Glutamatergic neuron (in vitro differentiated cells): Measurements from ENCODE around the gene PTN. TPM values are rescaled to one million over a fixed set of nuclear protein-coding genes. Genes with fewer than 3 reads are reported as not detected.
"Not testable (repeated sequence)": the region's sequence is repeated elsewhere in the genome, so short reads cannot be mapped to it uniquely, and the experiment has no call there.

Source experiments
- DNase-seq: peaks from one replicate; pipeline ENCODE4 v3.0.0; 2022
- H3K27ac Mint-ChIP-seq: one replicate; pipeline ENCODE4 v1.8.0; 2020; ENCODE audit warnings: mild to moderate bottlenecking, mixed read lengths, inconsistent platforms; ENCODE audit not compliant: unreplicated experiment
- H3K27me3 Mint-ChIP-seq: one replicate; pipeline ENCODE4 v1.8.0; 2020; ENCODE audit warnings: mild to moderate bottlenecking, moderate library complexity, mixed read lengths, inconsistent platforms; ENCODE audit not compliant: unreplicated experiment
- H3K36me3 Mint-ChIP-seq: one replicate; pipeline ENCODE4 v1.8.0; 2020; ENCODE audit warnings: mild to moderate bottlenecking, mixed read lengths, inconsistent platforms; ENCODE audit not compliant: unreplicated experiment
- H3K4me1 Mint-ChIP-seq: one replicate; pipeline ENCODE4 v1.8.0; 2020; ENCODE audit warnings: mild to moderate bottlenecking, low read depth, mixed read lengths, inconsistent platforms; ENCODE audit not compliant: unreplicated experiment
- H3K4me3 Mint-ChIP-seq: one replicate; pipeline ENCODE4 v1.8.0; 2020; ENCODE audit warnings: mild to moderate bottlenecking, mixed read lengths, inconsistent platforms; ENCODE audit not compliant: unreplicated experiment
- H3K9me3 Mint-ChIP-seq: one replicate; pipeline ENCODE4 v1.8.0; 2020; ENCODE audit warnings: mild to moderate bottlenecking, moderate library complexity, mixed read lengths, inconsistent platforms; ENCODE audit not compliant: unreplicated experiment
- total RNA-seq: library from RNA; stranded (reverse); fragmentation: NEBNext Ultra II Directional; extraction: Animal tissue kit (Norgen Biotek cat#: 25700); gene quantifications from one replicate; pipeline ENCODE4 v1.2.1, GENCODE V29; 2021; ENCODE audit not compliant: unreplicated experiment
- TF ChIP-seq, protein P1 (sequence below): fragments of 200-600 bp; sonication (generic); IDR thresholded peaks from one replicate; pipeline ENCODE4 v1.5.0; 2021; ENCODE audit not compliant: partially characterized antibody, unreplicated experiment

The PTN gene
- total RNA-seq, 1 donor from 2014 or later, result 40.0 TPM

DNA sequence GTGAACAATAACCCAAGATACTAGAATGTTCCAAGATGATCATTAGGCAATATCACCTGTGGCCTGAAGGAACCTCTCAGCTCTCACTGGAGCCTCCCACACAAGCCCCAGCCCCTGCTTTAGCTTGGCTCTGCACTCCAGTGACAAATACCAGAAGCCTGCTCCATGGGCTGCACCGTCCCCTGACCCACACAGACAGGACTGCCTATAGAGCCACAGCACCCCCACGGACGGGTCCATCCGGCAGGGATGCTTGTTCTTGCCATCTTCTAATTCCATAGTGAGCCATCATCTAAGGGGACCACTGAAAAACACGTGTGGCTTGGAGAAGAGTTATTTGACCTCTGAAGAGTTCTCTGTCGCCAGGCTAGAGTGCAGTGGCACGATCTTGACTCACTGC lies 100.9 kb downstream of the PTN start:
- H3K27ac Mint-ChIP-seq, result no peak overlapping the region
- no peak overlapping the region for H3K4me3 Mint-ChIP-seq
- no peaks in the 10 kb centered on the region for H3K36me3 Mint-ChIP-seq
- no peak for DNase-seq
- TF ChIP-seq, protein P1, sequence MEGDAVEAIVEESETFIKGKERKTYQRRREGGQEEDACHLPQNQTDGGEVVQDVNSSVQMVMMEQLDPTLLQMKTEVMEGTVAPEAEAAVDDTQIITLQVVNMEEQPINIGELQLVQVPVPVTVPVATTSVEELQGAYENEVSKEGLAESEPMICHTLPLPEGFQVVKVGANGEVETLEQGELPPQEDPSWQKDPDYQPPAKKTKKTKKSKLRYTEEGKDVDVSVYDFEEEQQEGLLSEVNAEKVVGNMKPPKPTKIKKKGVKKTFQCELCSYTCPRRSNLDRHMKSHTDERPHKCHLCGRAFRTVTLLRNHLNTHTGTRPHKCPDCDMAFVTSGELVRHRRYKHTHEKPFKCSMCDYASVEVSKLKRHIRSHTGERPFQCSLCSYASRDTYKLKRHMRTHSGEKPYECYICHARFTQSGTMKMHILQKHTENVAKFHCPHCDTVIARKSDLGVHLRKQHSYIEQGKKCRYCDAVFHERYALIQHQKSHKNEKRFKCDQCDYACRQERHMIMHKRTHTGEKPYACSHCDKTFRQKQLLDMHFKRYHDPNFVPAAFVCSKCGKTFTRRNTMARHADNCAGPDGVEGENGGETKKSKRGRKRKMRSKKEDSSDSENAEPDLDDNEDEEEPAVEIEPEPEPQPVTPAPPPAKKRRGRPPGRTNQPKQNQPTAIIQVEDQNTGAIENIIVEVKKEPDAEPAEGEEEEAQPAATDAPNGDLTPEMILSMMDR, result no peak
- H3K9me3 Mint-ChIP-seq, result no peaks in the 10 kb centered on the region
- H3K27me3 Mint-ChIP-seq, result no peaks in the 10 kb centered on the region
- no peaks in the 10 kb centered on the region for H3K4me1 Mint-ChIP-seq

DNA sequence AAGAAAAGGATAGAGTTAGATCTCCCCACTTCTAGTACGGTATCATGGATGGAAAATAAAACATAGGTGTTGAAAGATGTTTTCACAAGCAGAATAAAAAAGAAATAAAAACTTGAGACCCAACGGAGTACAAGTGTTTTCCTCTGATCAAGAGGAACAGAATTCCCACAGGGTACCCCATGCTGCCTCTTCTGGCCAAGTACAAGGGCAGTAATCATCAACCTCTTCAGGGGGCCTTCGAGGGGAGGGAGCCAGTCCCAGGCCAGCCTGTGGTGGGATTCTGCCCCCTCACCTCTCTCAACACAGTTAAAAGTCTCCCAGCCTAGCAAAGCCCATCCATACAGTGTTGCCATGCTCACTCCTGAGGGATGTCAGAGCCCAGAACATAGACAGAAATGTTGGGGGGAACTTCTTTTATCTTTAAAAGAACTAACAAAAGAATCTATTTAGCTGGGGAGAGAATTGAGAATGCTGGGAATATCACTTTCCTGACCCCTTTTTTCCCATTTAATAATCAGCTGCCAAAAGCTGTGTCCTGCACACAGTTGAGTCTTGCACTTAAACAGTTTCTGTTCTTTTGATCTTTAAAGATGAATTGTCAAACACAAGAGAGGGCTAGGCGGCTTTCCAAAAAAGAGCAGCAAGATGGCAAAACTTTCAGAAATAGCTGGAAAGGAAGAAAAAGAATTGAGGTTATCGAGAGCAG lies 101.7 kb downstream of the PTN start:
- Mint-ChIP-seq H3K27me3 (peaks cover 1% of the 10 kb centered on the region), H3K4me1 (no peaks in the 10 kb centered on the region), H3K9me3 (no peaks in the 10 kb centered on the region)

DNA sequence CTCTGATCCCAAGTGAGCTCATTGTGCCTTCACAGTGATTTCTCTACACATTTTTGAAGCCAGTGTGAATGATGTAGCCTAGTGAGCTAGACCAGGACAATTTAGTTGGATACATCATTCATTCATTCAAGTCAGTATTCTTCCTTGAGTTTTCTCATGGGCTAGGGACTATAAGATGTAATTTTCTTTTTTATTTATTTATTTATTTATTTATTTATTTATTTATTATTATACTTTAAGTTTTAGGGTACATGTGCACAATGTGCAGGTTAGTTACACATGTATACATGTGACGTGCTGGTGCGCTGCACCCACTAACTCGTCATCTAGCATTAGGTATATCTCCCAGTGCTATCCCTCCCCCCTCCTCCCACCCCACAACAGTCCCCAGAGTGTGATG lies 104.3 kb downstream of the PTN start:
- not testable (repeated sequence) for DNase-seq

More for the DNA sequence above, 101.7 kb downstream of the PTN start:
- H3K27ac Mint-ChIP-seq, result no peak overlapping the region
- no peak overlapping the region for H3K4me3 Mint-ChIP-seq
- no peaks in the 10 kb centered on the region for H3K36me3 Mint-ChIP-seq
- TF ChIP-seq, protein P1, result no peak
- DNase-seq, result no peak

DNA sequence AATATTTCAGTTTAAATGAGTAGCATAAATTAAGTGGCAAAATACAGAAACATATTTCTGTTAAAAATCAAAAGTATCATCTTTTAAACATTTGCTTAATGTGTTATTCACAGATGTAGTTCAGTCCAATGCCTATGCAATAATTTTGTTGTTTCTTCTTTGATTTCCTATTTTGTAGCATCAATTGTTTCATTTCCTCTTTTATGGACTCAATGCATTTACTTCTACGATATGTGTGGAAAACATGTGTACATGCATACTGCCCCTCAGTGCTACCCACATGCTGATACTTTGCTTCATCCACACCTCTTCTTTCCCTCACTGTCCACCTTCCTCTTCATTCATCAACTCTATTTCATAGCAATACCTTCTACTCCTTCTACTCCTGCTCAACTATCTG lies 108.1 kb downstream of the PTN start:
- Mint-ChIP-seq H3K27ac (no peak overlapping the region), H3K4me3 (no peak overlapping the region), H3K4me1 (no peaks in the 10 kb centered on the region), H3K27me3 (peaks cover 1% of the 10 kb centered on the region), H3K9me3 (peaks cover 2% of the 10 kb centered on the region), H3K36me3 (no peaks in the 10 kb centered on the region)
- TF ChIP-seq, protein P1, result no peak
- DNase-seq, result no peak

More for the DNA sequence above, 104.3 kb downstream of the PTN start:
- H3K36me3 Mint-ChIP-seq, H3K27ac Mint-ChIP-seq, H3K4me3 Mint-ChIP-seq, H3K27me3 Mint-ChIP-seq, H3K4me1 Mint-ChIP-seq, H3K9me3 Mint-ChIP-seq: not testable (repeated sequence)

DNA sequence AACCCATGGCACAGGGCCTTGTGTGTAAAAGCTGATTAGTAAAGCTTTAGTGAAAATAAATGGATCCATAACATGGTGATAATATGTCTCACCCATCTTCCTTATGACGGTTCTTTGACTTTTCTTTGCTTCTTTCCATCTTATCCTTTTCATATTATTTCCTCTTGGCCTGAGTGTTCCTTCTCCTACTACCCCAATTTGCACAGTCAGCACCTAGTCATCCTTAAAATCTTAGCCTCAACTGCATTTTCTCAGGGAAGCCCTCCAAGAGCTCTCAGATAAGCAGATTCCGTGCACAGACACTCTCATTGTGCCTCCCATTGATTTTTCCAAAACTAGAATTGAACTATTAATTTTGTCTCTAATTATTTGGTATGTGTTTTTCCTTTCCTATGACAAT lies 112.4 kb downstream of the PTN start:
- no peak overlapping the region for H3K4me3 Mint-ChIP-seq
- H3K27me3 Mint-ChIP-seq, result no peaks in the 10 kb centered on the region
- no peak for DNase-seq
- H3K36me3 Mint-ChIP-seq, result no peaks in the 10 kb centered on the region
- H3K4me1 Mint-ChIP-seq, result no peaks in the 10 kb centered on the region
- H3K27ac Mint-ChIP-seq, result no peak overlapping the region
- peaks cover 2% of the 10 kb centered on the region for H3K9me3 Mint-ChIP-seq
- TF ChIP-seq, protein P1, result no peak
